ENCODE data around the gene CDH3. TPM values are rescaled to one million over a fixed set of nuclear protein-coding genes. Genes with fewer than 3 reads are reported as not detected.

The CDH3 gene
- total and polyA plus RNA-seq, 2 donors (not counting 1 experiment from before 2014, with no cell fraction given) = 0.17 to 0.24 TPM

DNA sequence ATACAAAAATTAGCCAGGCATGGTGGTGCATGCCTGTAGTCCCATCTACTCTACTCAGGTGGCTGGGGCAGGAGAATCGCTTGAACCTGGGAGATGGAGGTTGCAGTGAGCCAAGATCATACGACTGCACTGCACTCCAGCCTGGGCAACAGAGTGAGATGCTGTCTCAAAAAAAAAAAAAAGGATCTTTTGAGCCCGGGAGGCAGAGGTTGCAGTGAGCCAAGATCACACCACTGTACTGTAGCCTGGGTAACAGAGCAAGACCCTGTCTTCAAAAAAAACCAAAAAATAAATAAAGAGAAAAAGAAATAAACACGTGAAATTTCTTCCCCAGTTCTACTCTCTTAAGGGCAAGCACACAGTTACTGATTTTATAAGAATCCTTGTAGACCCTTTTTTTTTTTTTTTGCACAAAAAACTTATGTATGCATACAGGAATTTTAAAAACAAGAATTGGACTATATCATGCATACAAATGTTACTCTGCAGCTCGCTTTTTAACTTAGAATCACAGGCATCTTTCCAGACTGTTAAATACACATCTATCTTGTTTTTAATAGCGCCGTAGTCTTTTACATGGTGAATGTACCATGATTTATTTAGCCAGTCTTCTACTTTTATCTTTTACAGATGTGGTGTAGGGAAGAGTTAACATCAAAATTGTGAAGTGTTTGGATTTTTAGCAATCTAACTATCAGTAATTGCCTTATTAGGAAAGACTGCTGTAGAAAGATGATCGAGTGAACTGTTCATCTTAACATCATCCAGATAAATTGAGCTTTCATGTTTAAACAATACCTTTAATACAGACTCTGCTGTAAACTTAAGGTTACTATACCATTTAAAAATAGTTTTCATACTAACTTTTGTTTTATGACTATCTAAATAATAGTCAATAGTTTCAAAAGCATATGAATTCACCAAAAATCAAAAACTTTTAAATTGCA lies 14.6 kb downstream of the CDH3 start:
- ChIA-PET POLR2A (no interaction called here), CTCF (no interaction called here)
- Histone ChIP-seq H3K4me3 (ENCODE audit: control extremely low read depth in 1 of 5, extremely low read depth in 1 of 5, insufficient read depth in 1 of 5, low read depth in 2 of 5, low read length in 4 of 5) (no peak overlapping the region), H3K36me3 (replicated peaks in 1 of 2; ENCODE audit: control extremely low read depth in 1 of 2, control insufficient read depth in 1 of 2, extremely low read depth in 1 of 2, insufficient read depth in 2 of 2, low read length in 1 of 2) (no peaks in the 10 kb centered on the region), H3K4me2 (replicated peaks; ENCODE audit: low read depth, low read length, poor library complexity, severe bottlenecking) (no peak overlapping the region), H4K20me1 (ENCODE audit: control insufficient read depth, insufficient read depth, low read length, poor library complexity, severe bottlenecking) (no peaks in the 10 kb centered on the region), H3K9ac (ENCODE audit: low read length) (no peak overlapping the region), H2AFZ (ENCODE audit: insufficient read depth, low read depth, low read length, poor library complexity, severe bottlenecking) (no peak overlapping the region), H3K4me1 (ENCODE audit: control insufficient read depth in 2 of 2, insufficient read depth in 2 of 2, low read length in 2 of 2) (no peaks in the 10 kb centered on the region), H3K27ac (ENCODE audit: low read length in 2 of 2) (no peak overlapping the region), H3K27me3 (replicated peaks in 1 of 4; ENCODE audit: control extremely low read depth in 1 of 4, control insufficient read depth in 3 of 4, insufficient read depth in 4 of 4, low read length in 3 of 4) (peaks cover 0 to 6% (median 0%) of the 10 kb centered on the region in 4 experiments), H3K79me2 (ENCODE audit: control insufficient read depth, insufficient read depth, low read length) (no peaks in the 10 kb centered on the region), H3K9me3 (ENCODE audit: control extremely low read depth in 1 of 3, control insufficient read depth in 2 of 3, insufficient read depth in 1 of 3, low read length in 2 of 3) (no peaks in the 10 kb centered on the region)
- DNase-seq = no peak
- intact Hi-C loops (cut with micrococcal nuclease) = no loop called here
- H3K4me1 Mint-ChIP-seq = no peaks in the 10 kb centered on the region
- 82% methylated on average over 2 of the region's 8 CpGs for WGBS (ENCODE audit: insufficient coverage)
- peaks cover 22% of the 10 kb centered on the region for H3K27me3 Mint-ChIP-seq
- H3K4me3 Mint-ChIP-seq = no peak overlapping the region
- no peak overlapping the region for H3K27ac Mint-ChIP-seq
- H3K9me3 Mint-ChIP-seq (ENCODE audit: insufficient read depth) = no peaks in the 10 kb centered on the region
- no peak for ATAC-seq (ENCODE audit: low read depth)
- TF ChIP-seq CTCF (IDR thresholded peaks at IDR 0.05) = no peak
- TF ChIP-seq EZH2 (IDR thresholded peaks at IDR 0.05; ENCODE audit: borderline replicate concordance, insufficient read depth, low read depth, low read length, poor library complexity, severe bottlenecking) = no peak

- no peaks in the 10 kb centered on the region for H3K9me3 Mint-ChIP-seq (ENCODE audit: insufficient read depth)
These were observed 15.3 kb downstream of the CDH3 start for GRCh38 chr16:68660359-68660795.

More at GRCh38 chr16:68660359-68660795, 15.3 kb downstream of the CDH3 start:
- Histone ChIP-seq H3K27me3 (replicated peaks in 1 of 4; ENCODE audit: control extremely low read depth in 1 of 4, control insufficient read depth in 3 of 4, insufficient read depth in 4 of 4, low read length in 3 of 4) (peaks cover 0 to 6% (median 0%) of the 10 kb centered on the region in 4 experiments), H3K9me3 (ENCODE audit: control extremely low read depth in 1 of 3, control insufficient read depth in 2 of 3, insufficient read depth in 1 of 3, low read length in 2 of 3) (no peaks in the 10 kb centered on the region), H3K4me1 (ENCODE audit: control insufficient read depth in 2 of 2, insufficient read depth in 2 of 2, low read length in 2 of 2) (no peaks in the 10 kb centered on the region), H3K79me2 (ENCODE audit: control insufficient read depth, insufficient read depth, low read length) (no peaks in the 10 kb centered on the region), H4K20me1 (ENCODE audit: control insufficient read depth, insufficient read depth, low read length, poor library complexity, severe bottlenecking) (no peaks in the 10 kb centered on the region), H3K27ac (ENCODE audit: low read length in 2 of 2) (no peak overlapping the region), H2AFZ (ENCODE audit: insufficient read depth, low read depth, low read length, poor library complexity, severe bottlenecking) (no peak overlapping the region), H3K36me3 (replicated peaks in 1 of 2; ENCODE audit: control extremely low read depth in 1 of 2, control insufficient read depth in 1 of 2, extremely low read depth in 1 of 2, insufficient read depth in 2 of 2, low read length in 1 of 2) (no peaks in the 10 kb centered on the region), H3K4me3 (ENCODE audit: control extremely low read depth in 1 of 5, extremely low read depth in 1 of 5, insufficient read depth in 1 of 5, low read depth in 2 of 5, low read length in 4 of 5) (no peak overlapping the region), H3K4me2 (replicated peaks; ENCODE audit: low read depth, low read length, poor library complexity, severe bottlenecking) (no peak overlapping the region), H3K9ac (ENCODE audit: low read length) (no peak overlapping the region)
- POLR2A ChIA-PET = no interaction called here
- intact Hi-C loops (cut with micrococcal nuclease) = no loop called here
- no peak overlapping the region for H3K4me3 Mint-ChIP-seq
- DNase-seq (no peak), ATAC-seq (ENCODE audit: low read depth) (no peak)
- no peaks in the 10 kb centered on the region for H3K4me1 Mint-ChIP-seq
- H3K27me3 Mint-ChIP-seq = peaks cover 22% of the 10 kb centered on the region
- CTCF ChIA-PET = no interaction called here
- WGBS (ENCODE audit: insufficient coverage) = 80% methylated on average over 5 of the region's 6 CpGs
- no peak overlapping the region for H3K27ac Mint-ChIP-seq
- no peak for TF ChIP-seq CTCF (IDR thresholded peaks at IDR 0.05)
